Measurements from ENCODE around the gene NKX1-1.

The NKX1-1 gene

GRCh38 chr4:1356181-1356998 is 49.9 kb downstream of the NKX1-1 start:
- DNase-seq: peak; percentile 33 to 53

- DNase-seq: no peak
Observed at GRCh38 chr4:1355378-1355777, 50.9 kb downstream of the NKX1-1 start.

GRCh38 chr4:1354983-1355275 is 51.3 kb downstream of the NKX1-1 start:
- DNase-seq: no peak

- peak in 1 of 2 experiments; percentile 10 for DNase-seq
Observed at GRCh38 chr4:1354136-1354982, 51.9 kb downstream of the NKX1-1 start.

- no peak for DNase-seq
Observed at GRCh38 chr4:1353186-1354055, 52.8 kb downstream of the NKX1-1 start.

Measured in Kasumi-1 (cell line).